GM19239 (cell line): Measurements from ENCODE around the gene ZDHHC23.

Source experiments
- DNase-seq: peaks from one replicate; pipeline ENCODE4 v3.0.0; 2011; ENCODE audit warnings: low spot score; ENCODE audit not compliant: insufficient read length
- FAIRE-seq: peaks from 2 replicates; lab custom pipeline; 2011; peaks lifted over from hg19 to GRCh38; lab: Jason Lieb, UNC

ZDHHC23 gene

GRCh38 chr3:113985541-113985940 is 37.7 kb downstream of the ZDHHC23 start:
- DNase-seq (no peak), FAIRE-seq (peak; percentile 83)

GRCh38 chr3:114005481-114005880 is 57.7 kb downstream of the ZDHHC23 start:
- DNase-seq: no peak

GRCh38 chr3:114011059-114011797 is 63.4 kb downstream of the ZDHHC23 start:
- FAIRE-seq (no peak), DNase-seq (no peak)

More at GRCh38 chr3:114005481-114005880, 57.7 kb downstream of the ZDHHC23 start:
- FAIRE-seq: no peak
